Hepatocyte (in vitro differentiated cells): ENCODE measurements around the gene VAMP7.
"Not testable (repeated sequence)": the region's sequence is repeated elsewhere in the genome, so short reads cannot be mapped to it uniquely, and the experiment has no call there.

Experiments used
- EZH2 ChIP-seq: fragments of 200-600 bp; sonication (generic); IDR thresholded peaks from 2 replicates; pipeline ENCODE4 v1.6.1; 2016; ENCODE audit warnings: antibody characterized with exemption, mild to moderate bottlenecking, borderline replicate concordance
- EZH2phosphoT487 ChIP-seq: fragments of 200-600 bp; sonication (generic); IDR thresholded peaks from one replicate; pipeline ENCODE4 v1.6.1; 2018; ENCODE audit warnings: antibody characterized with exemption, mild to moderate bottlenecking, low read depth, moderate library complexity; ENCODE audit not compliant: unreplicated experiment, severe bottlenecking
- TF ChIP-seq, protein P1 (sequence below): fragments of 200-600 bp; sonication (generic); IDR thresholded peaks from 2 replicates; pipeline ENCODE4 v1.5.1; 2016; ENCODE audit warnings: antibody characterized with exemption, mild to moderate bottlenecking; ENCODE audit not compliant: poor library complexity

DNA sequence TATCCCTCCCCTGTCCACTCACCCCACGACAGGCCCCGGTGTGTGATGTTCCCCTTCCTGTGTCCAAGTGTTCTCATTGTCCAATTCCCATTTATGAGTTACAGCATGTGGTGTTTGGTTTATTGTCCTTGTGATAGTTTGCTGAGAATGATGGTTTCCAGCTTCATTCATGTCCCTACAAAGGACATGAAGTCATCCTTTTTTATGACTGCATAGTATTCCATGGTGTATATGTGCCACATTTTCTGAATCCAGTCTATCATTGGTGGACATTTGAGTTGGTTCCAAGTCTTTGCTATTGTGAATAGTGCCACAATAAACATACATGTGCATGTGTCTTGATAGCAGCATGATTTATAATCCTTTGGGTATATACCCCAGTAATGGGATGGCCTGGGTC, 29.4 kb upstream of the VAMP7 start:
- TF ChIP-seq, protein P1, sequence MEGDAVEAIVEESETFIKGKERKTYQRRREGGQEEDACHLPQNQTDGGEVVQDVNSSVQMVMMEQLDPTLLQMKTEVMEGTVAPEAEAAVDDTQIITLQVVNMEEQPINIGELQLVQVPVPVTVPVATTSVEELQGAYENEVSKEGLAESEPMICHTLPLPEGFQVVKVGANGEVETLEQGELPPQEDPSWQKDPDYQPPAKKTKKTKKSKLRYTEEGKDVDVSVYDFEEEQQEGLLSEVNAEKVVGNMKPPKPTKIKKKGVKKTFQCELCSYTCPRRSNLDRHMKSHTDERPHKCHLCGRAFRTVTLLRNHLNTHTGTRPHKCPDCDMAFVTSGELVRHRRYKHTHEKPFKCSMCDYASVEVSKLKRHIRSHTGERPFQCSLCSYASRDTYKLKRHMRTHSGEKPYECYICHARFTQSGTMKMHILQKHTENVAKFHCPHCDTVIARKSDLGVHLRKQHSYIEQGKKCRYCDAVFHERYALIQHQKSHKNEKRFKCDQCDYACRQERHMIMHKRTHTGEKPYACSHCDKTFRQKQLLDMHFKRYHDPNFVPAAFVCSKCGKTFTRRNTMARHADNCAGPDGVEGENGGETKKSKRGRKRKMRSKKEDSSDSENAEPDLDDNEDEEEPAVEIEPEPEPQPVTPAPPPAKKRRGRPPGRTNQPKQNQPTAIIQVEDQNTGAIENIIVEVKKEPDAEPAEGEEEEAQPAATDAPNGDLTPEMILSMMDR: not testable (repeated sequence)
- not testable (repeated sequence) for TF ChIP-seq EZH2, EZH2phosphoT487
